ENCODE results near the gene CELF3.

Gene CELF3

GRCh38 chr1:151720974-151721787 is 4.6 kb upstream of the CELF3 start, which contains the start of gene RIIAD1:
TSS of gene RIIAD1 (plus strand) at chr1:151721522. CDS start at chr1:151721537, 15 bp downstream.
- no peak for TF ChIP-seq CTCF (IDR thresholded peaks at IDR 0.05; ENCODE audit: borderline replicate concordance, control extremely low read depth, extremely low read depth, insufficient read depth, missing control alignments)
- peak; percentile 93 for DNase-seq (ENCODE audit: low spot score)
- in situ Hi-C loops (cut with MboI; ENCODE audit: low sequenced_read_pairs, unreplicated experiment), result no loop called here

- peak; percentile 72 for DNase-seq (ENCODE audit: low spot score)
- in situ Hi-C loops (cut with MboI; ENCODE audit: low sequenced_read_pairs, unreplicated experiment), result no loop called here
- TF ChIP-seq CTCF (IDR thresholded peaks at IDR 0.05; ENCODE audit: borderline replicate concordance, control extremely low read depth, extremely low read depth, insufficient read depth, missing control alignments), result no peak
These were observed 4.0 kb upstream of the CELF3 start for GRCh38 chr1:151720554-151720953.

GRCh38 chr1:151720125-151720524 is 3.5 kb upstream of the CELF3 start:
- DNase-seq (ENCODE audit: low spot score), result no peak
- no peak for TF ChIP-seq CTCF (IDR thresholded peaks at IDR 0.05; ENCODE audit: borderline replicate concordance, control extremely low read depth, extremely low read depth, insufficient read depth, missing control alignments)
- in situ Hi-C loops (cut with MboI; ENCODE audit: low sequenced_read_pairs, unreplicated experiment), result no loop called here

GRCh38 chr1:151718666-151719065 is 2.1 kb upstream of the CELF3 start:
- TF ChIP-seq CTCF (IDR thresholded peaks at IDR 0.05; ENCODE audit: borderline replicate concordance, control extremely low read depth, extremely low read depth, insufficient read depth, missing control alignments), result no peak
- DNase-seq (ENCODE audit: low spot score), result no peak
- in situ Hi-C loops (cut with MboI; ENCODE audit: low sequenced_read_pairs, unreplicated experiment), result no loop called here

GRCh38 chr1:151718011-151718431 is 1.4 kb upstream of the CELF3 start:
- no peak for TF ChIP-seq CTCF (IDR thresholded peaks at IDR 0.05; ENCODE audit: borderline replicate concordance, control extremely low read depth, extremely low read depth, insufficient read depth, missing control alignments)
- no peak for DNase-seq (ENCODE audit: low spot score)
- in situ Hi-C loops (cut with MboI; ENCODE audit: low sequenced_read_pairs, unreplicated experiment), result no loop called here

GRCh38 chr1:151716405-151716762 is 219 bp downstream of the CELF3 start:
- DNase-seq (ENCODE audit: low spot score), result no peak
- no peak for TF ChIP-seq CTCF (IDR thresholded peaks at IDR 0.05; ENCODE audit: borderline replicate concordance, control extremely low read depth, extremely low read depth, insufficient read depth, missing control alignments)
- in situ Hi-C loops (cut with MboI; ENCODE audit: low sequenced_read_pairs, unreplicated experiment), result no loop called here
